NCI-H2107 (cell line): ENCODE measurements around the gene RNF220.
A peak's percentile ranks its signal among the peaks of the same experiment; 100 is the strongest.
"Not testable (repeated sequence)": the region's sequence is repeated elsewhere in the genome, so short reads cannot be mapped to it uniquely, and the experiment has no call there.

Source experiments
- DNase-seq: peaks from one replicate; lab custom pipeline; 2025; lab: John Stamatoyannopoulos, UW

The RNF220 gene

GRCh38 chr1:44653107-44653964 lies 248.3 kb downstream of the RNF220 start:
- no peak for DNase-seq

- DNase-seq = no peak
Observed at GRCh38 chr1:44654621-44655187, 249.6 kb downstream of the RNF220 start.

- no peak for DNase-seq
Observed at GRCh38 chr1:44655609-44656008, 250.6 kb downstream of the RNF220 start.

GRCh38 chr1:44659566-44659965 lies 254.5 kb downstream of the RNF220 start:
- DNase-seq = no peak

- DNase-seq = peak; percentile 63
Observed at GRCh38 chr1:44660176-44660575, 255.1 kb downstream of the RNF220 start.

- no peak for DNase-seq
Observed at GRCh38 chr1:44661781-44662682, 257.0 kb downstream of the RNF220 start.

- DNase-seq = no peak
Observed at GRCh38 chr1:44662683-44663030, 257.6 kb downstream of the RNF220 start.

GRCh38 chr1:44663417-44663816 lies 258.4 kb downstream of the RNF220 start:
- DNase-seq = no peak

- no peak for DNase-seq
Observed at GRCh38 chr1:44664730-44665370, 259.8 kb downstream of the RNF220 start.

GRCh38 chr1:44666719-44667118 lies 261.7 kb downstream of the RNF220 start:
- not testable (repeated sequence) for DNase-seq

- no peak for DNase-seq
Observed at GRCh38 chr1:44670751-44671640, 265.9 kb downstream of the RNF220 start.

- DNase-seq = no peak
Observed at GRCh38 chr1:44672254-44672955, 267.4 kb downstream of the RNF220 start.

GRCh38 chr1:44672961-44673674 lies 268.1 kb downstream of the RNF220 start:
- DNase-seq = no peak

GRCh38 chr1:44673675-44674112 lies 268.6 kb downstream of the RNF220 start:
- DNase-seq = no peak

GRCh38 chr1:44674113-44675000 lies 269.3 kb downstream of the RNF220 start, which contains the start of the genes ARMH1 and TMEM53:
ARMH1 (plus strand) TSS chr1:44674714; CDS start chr1:44689698, 14,984 bp downstream.
TMEM53 (minus strand) TSS chr1:44674481; CDS start chr1:44674391, 90 bp downstream.
- DNase-seq = peak; percentile 99

GRCh38 chr1:44675186-44675585 lies 270.1 kb downstream of the RNF220 start:
- no peak for DNase-seq

- DNase-seq = no peak
Observed at GRCh38 chr1:44676484-44677200, 271.6 kb downstream of the RNF220 start.
